Measurements from ENCODE around the gene MIER2. TPM values are rescaled to one million over a fixed set of nuclear protein-coding genes. Genes with fewer than 3 reads are reported as not detected.

The MIER2 gene
- total RNA-seq, 2 experiments from 2014 or later, result 9.5 to 11.5 TPM

DNA sequence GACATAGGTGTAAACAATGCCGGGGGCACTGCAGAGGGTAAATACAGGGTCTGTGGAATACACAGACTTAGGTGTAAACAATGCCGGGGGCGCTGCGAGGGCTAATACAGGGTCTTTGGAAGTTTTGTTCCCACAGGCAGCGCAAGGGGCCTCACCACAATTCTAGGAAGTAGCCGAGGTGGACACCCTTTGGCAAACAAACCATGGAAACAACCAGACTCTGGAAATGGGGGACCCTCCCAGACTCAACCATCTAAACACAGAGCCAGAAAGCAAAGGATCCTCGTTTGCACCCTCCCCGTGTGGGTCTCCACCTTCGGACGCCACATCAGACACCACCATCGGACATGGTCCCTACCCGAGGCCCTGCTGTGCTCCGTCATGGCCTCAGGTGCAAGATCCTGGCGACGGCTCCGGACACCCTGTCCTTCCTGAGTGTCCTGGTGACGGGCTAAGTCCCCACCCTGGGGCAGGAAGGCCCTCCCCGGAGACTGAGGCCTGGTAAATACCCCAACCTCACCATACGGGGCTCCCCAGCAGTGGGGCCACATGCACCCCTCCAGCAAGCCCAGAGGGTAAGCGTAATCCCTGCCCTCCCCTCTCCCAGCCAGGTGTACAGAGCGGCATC is 36.7 kb downstream of the MIER2 start:
- Mint-ChIP-seq H3K27me3 (no peaks in the 10 kb centered on the region), H3K27ac (no peak overlapping the region), H3K9me3 (no peaks in the 10 kb centered on the region), H3K36me3 (ENCODE audit: low read depth) (peaks cover 39% of the 10 kb centered on the region), H3K4me1 (ENCODE audit: low read depth) (no peaks in the 10 kb centered on the region), H3K4me3 (no peak overlapping the region)
- intact Hi-C loops (cut with DNase I, micrococcal nuclease), result no loop called here
- Histone ChIP-seq H3K4me1 (ENCODE audit: insufficient read depth, low read length) (no peaks in the 10 kb centered on the region), H3K9me3 (ENCODE audit: control insufficient read depth in 1 of 2, insufficient read depth in 1 of 2, low read length in 2 of 2) (no peaks in the 10 kb centered on the region), H3K27ac (ENCODE audit: low read depth in 1 of 2, low read length in 2 of 2) (no peak overlapping the region), H3K36me3 (ENCODE audit: insufficient read depth, low read length) (peaks cover 41% of the 10 kb centered on the region), H3K27me3 (ENCODE audit: control insufficient read depth in 1 of 2, insufficient read depth in 2 of 2, low read length in 2 of 2) (no peaks in the 10 kb centered on the region), H3K4me3 (ENCODE audit: low read length) (no peak overlapping the region)
- DNase-seq (no peak), ATAC-seq (ENCODE audit: poor library complexity) (no peak)
- POLR2A ChIA-PET, result no interaction called here
- CTCF ChIA-PET, result no interaction called here
- no peak for TF ChIP-seq CTCF (IDR thresholded peaks at IDR 0.05)

DNA sequence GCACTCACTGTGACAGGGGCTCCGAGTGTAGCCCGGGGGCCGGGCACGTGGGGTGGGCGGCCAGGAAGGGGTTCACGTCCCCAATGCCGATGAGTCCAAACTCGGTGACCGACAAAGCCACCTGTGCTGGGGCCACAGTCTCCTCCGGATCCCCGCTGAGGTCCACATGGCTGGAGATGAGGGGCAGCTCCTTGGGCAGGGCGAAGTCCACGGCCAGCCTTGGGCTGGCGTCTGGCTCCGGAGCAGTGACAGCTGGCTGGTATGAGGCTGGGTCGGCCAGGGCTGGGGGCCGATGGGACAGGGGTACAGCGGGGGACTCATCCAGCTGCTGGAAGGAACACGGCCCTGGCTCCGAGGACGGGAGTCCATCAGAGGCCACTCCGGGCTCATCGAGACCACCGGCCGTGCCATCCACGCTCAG is 37.5 kb downstream of the MIER2 start:
- Histone ChIP-seq H3K4me3 (ENCODE audit: low read length) (no peak overlapping the region), H3K27ac (ENCODE audit: low read depth in 1 of 2, low read length in 2 of 2) (no peak overlapping the region), H3K9me3 (ENCODE audit: control insufficient read depth in 1 of 2, insufficient read depth in 1 of 2, low read length in 2 of 2) (no peaks in the 10 kb centered on the region), H3K36me3 (ENCODE audit: insufficient read depth, low read length) (peaks cover 41% of the 10 kb centered on the region), H3K4me1 (ENCODE audit: insufficient read depth, low read length) (no peaks in the 10 kb centered on the region), H3K27me3 (ENCODE audit: control insufficient read depth in 1 of 2, insufficient read depth in 2 of 2, low read length in 2 of 2) (no peaks in the 10 kb centered on the region)
- POLR2A ChIA-PET, result no interaction called here
- Mint-ChIP-seq H3K27ac (no peak overlapping the region), H3K36me3 (ENCODE audit: low read depth) (peaks cover 39% of the 10 kb centered on the region), H3K9me3 (no peaks in the 10 kb centered on the region), H3K27me3 (no peaks in the 10 kb centered on the region), H3K4me1 (ENCODE audit: low read depth) (no peaks in the 10 kb centered on the region), H3K4me3 (no peak overlapping the region)
- intact Hi-C loops (cut with DNase I, micrococcal nuclease), result no loop called here
- ATAC-seq (ENCODE audit: poor library complexity) (no peak), DNase-seq (no peak)
- TF ChIP-seq CTCF (IDR thresholded peaks at IDR 0.05), result no peak
- CTCF ChIA-PET, result no interaction called here

GRCh38 chr19:306151-306900 is 38.3 kb downstream of the MIER2 start:
- H3K36me3 ChIP-seq (ENCODE audit: insufficient read depth, low read length), result peaks cover 35% of the 10 kb centered on the region
- Mint-ChIP-seq H3K4me3 (no peak overlapping the region), H3K4me1 (ENCODE audit: low read depth) (no peaks in the 10 kb centered on the region), H3K9me3 (no peaks in the 10 kb centered on the region), H3K27ac (no peak overlapping the region), H3K36me3 (ENCODE audit: low read depth) (peaks cover 34% of the 10 kb centered on the region), H3K27me3 (no peaks in the 10 kb centered on the region)
- no peak overlapping the region for H3K4me3 ChIP-seq (ENCODE audit: low read length)
- H3K27me3 ChIP-seq (ENCODE audit: control insufficient read depth in 1 of 2, insufficient read depth in 2 of 2, low read length in 2 of 2), result no peaks in the 10 kb centered on the region
- H3K27ac ChIP-seq (ENCODE audit: low read depth in 1 of 2, low read length in 2 of 2), result no peak overlapping the region
- CTCF ChIA-PET, result no interaction called here
- no peaks in the 10 kb centered on the region for H3K4me1 ChIP-seq (ENCODE audit: insufficient read depth, low read length)
- ATAC-seq (ENCODE audit: poor library complexity), result no peak
- no peak for DNase-seq
- no peaks in the 10 kb centered on the region for H3K9me3 ChIP-seq (ENCODE audit: control insufficient read depth in 1 of 2, insufficient read depth in 1 of 2, low read length in 2 of 2)
- intact Hi-C loops (cut with DNase I, micrococcal nuclease), result no loop called here
- POLR2A ChIA-PET, result no interaction called here
- TF ChIP-seq CTCF (IDR thresholded peaks at IDR 0.05), result no peak

Measured in CD4-positive, alpha-beta T cell (primary cell).